Parathyroid adenoma (tissue), 2 donors: ENCODE measurements around the gene CACNA1C.

Experiments
- H2AFZ ChIP-seq: fragments of 300-600 bp; sonication (generic); one replicate; pipeline ENCODE4 v1.7.0; 2017; ENCODE audit warnings: antibody characterized with exemption, mild to moderate bottlenecking
- H3K27ac ChIP-seq: fragments of 300-600 bp; sonication (generic); one replicate; pipeline ENCODE4 v1.7.0; 2017
- H3K27me3 ChIP-seq: fragments of 300-600 bp; sonication (generic); one replicate; pipeline ENCODE4 v1.7.0; 2017; ENCODE audit warnings: low read length; ENCODE audit not compliant: control insufficient read depth, insufficient read depth
- H3K36me3 ChIP-seq: fragments of 300-600 bp; sonication (generic); one replicate; pipeline ENCODE4 v1.7.0; 2017; ENCODE audit warnings: low read length; ENCODE audit not compliant: control insufficient read depth, insufficient read depth
- H3K4me1 ChIP-seq: fragments of 300-600 bp; sonication (generic); one replicate; pipeline ENCODE4 v1.7.0; 2017; ENCODE audit warnings: control low read depth
- H3K4me2 ChIP-seq: fragments of 300-600 bp; sonication (generic); one replicate; pipeline ENCODE4 v1.7.0; 2017; ENCODE audit warnings: low read length
- H3K4me3 ChIP-seq: fragments of 300-600 bp; sonication (generic); one replicate; pipeline ENCODE4 v1.7.0; 2017; ENCODE audit warnings: low read depth, low read length
- H3K79me2 ChIP-seq: fragments of 300-600 bp; sonication (generic); one replicate; pipeline ENCODE4 v1.7.0; 2017; ENCODE audit warnings: control low read depth
- H3K9ac ChIP-seq: fragments of 300-600 bp; sonication (generic); one replicate; pipeline ENCODE4 v1.7.0; 2017; ENCODE audit warnings: mild to moderate bottlenecking
- H3K9me3 ChIP-seq: fragments of 300-600 bp; sonication (generic); one replicate; pipeline ENCODE4 v1.7.0; 2017; ENCODE audit warnings: low read length; ENCODE audit not compliant: control insufficient read depth
- TF ChIP-seq, protein P1 (sequence below): fragments of 300-600 bp; sonication (generic); IDR thresholded peaks from one replicate; pipeline ENCODE4 v1.7.0; 2017; ENCODE audit warnings: antibody characterized with exemption, mild to moderate bottlenecking
- donor health status: primary hyperparathyroidism.

Gene CACNA1C

DNA sequence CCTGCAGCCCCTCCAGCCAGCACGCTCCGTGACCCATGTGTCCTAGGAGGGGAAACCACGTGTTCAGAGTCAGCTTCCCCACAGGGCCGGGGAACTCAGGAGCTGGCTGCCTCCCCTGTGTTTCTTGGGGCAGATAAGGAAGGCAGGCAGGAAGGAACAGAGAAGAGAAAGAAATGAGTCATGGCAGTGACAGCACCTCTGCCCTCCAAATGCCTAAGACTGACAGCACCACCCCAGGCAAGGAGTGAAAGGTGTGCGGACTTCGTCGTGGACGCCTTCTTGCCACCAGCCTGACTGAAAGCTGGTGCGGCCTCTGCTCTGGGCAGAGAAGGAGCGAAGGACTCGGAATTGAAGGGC, 575.0 kb downstream of the CACNA1C start:
- TF ChIP-seq, protein P1, sequence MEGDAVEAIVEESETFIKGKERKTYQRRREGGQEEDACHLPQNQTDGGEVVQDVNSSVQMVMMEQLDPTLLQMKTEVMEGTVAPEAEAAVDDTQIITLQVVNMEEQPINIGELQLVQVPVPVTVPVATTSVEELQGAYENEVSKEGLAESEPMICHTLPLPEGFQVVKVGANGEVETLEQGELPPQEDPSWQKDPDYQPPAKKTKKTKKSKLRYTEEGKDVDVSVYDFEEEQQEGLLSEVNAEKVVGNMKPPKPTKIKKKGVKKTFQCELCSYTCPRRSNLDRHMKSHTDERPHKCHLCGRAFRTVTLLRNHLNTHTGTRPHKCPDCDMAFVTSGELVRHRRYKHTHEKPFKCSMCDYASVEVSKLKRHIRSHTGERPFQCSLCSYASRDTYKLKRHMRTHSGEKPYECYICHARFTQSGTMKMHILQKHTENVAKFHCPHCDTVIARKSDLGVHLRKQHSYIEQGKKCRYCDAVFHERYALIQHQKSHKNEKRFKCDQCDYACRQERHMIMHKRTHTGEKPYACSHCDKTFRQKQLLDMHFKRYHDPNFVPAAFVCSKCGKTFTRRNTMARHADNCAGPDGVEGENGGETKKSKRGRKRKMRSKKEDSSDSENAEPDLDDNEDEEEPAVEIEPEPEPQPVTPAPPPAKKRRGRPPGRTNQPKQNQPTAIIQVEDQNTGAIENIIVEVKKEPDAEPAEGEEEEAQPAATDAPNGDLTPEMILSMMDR = no peak
- Histone ChIP-seq H3K27ac (no peak overlapping the region), H3K9ac (no peak overlapping the region), H3K79me2 (no peaks in the 10 kb centered on the region), H3K36me3 (no peaks in the 10 kb centered on the region), H3K27me3 (no peaks in the 10 kb centered on the region), H3K4me3 (no peak overlapping the region), H3K4me1 (no peaks in the 10 kb centered on the region), H3K4me2 (no peak overlapping the region), H3K9me3 (no peaks in the 10 kb centered on the region), H2AFZ (no peak overlapping the region)

DNA sequence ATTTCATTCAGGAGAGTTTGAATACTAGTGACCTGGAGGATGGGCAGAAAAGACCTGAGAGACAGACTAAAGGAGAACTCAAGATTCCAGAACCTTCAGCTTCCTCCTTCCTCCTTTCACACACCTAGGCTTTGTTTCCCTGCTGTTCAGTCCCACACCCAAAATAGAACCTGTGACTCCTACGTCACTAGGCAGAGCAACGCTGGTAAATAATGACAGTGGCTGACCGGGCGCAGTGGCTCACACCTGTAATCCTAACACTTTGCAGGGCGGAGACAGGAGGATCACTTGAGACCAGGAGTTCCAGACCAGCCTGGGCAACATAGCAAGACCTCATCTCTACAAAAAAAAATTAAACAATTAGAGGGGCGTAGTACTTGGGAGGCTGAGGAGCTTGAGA, 575.6 kb downstream of the CACNA1C start:
- H3K79me2 ChIP-seq = no peaks in the 10 kb centered on the region
- no peaks in the 10 kb centered on the region for H3K9me3 ChIP-seq
- no peaks in the 10 kb centered on the region for H3K27me3 ChIP-seq
- H3K4me3 ChIP-seq = no peak overlapping the region
- no peak overlapping the region for H3K9ac ChIP-seq
- H2AFZ ChIP-seq = no peak overlapping the region
- no peaks in the 10 kb centered on the region for H3K36me3 ChIP-seq
- no peak overlapping the region for H3K4me2 ChIP-seq
- H3K4me1 ChIP-seq = no peaks in the 10 kb centered on the region
- TF ChIP-seq, protein P1 = no peak
- H3K27ac ChIP-seq = no peak overlapping the region

GRCh38 chr12:2629051-2629450, 576.3 kb downstream of the CACNA1C start:
- Histone ChIP-seq H3K79me2 (no peaks in the 10 kb centered on the region), H3K36me3 (no peaks in the 10 kb centered on the region), H3K9me3 (no peaks in the 10 kb centered on the region), H3K27me3 (no peaks in the 10 kb centered on the region), H3K4me1 (no peaks in the 10 kb centered on the region), H3K9ac (no peak overlapping the region), H3K4me2 (no peak overlapping the region), H3K4me3 (no peak overlapping the region), H3K27ac (no peak overlapping the region), H2AFZ (no peak overlapping the region)
- TF ChIP-seq, protein P1 = no peak

DNA sequence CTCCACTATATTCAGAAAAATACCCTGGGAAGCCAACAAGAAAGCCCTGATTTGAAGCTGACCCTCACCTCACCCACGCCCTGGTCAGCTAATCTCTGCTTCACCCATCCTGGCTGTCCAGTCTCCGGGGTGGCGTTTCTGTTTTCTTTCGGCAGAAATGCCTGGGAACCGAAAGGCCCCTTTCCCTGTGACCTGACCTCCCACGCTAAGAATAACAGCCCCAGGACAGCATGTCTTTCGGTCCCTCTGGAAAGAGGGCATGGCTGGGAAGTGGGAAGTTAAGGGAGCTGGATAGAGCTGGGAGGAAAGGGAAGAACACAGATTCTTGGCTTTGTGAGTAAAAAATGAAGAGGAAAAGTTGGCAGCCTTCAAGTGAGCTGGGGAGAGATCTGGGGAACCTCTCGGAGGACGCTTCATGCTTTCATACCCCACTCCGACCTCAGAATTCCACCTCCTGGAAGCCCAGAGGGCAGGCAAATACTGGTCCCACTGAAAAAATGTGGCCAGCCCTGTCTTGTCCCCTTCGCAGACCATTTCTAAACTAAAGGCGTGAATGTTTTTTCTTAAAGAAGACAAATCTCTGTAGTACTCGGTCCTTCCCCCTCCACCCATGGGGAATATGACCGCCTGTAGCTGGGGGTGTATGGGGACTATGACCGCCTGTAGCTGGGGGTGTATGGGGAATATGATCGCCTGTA, 579.0 kb downstream of the CACNA1C start:
- H3K79me2 ChIP-seq = no peaks in the 10 kb centered on the region
- TF ChIP-seq, protein P1 = no peak
- no peak overlapping the region for H3K9ac ChIP-seq
- no peaks in the 10 kb centered on the region for H3K9me3 ChIP-seq
- no peak overlapping the region for H2AFZ ChIP-seq
- H3K4me1 ChIP-seq = no peaks in the 10 kb centered on the region
- no peak overlapping the region for H3K4me3 ChIP-seq
- H3K27me3 ChIP-seq = no peaks in the 10 kb centered on the region
- no peaks in the 10 kb centered on the region for H3K36me3 ChIP-seq
- no peak overlapping the region for H3K27ac ChIP-seq
- no peak overlapping the region for H3K4me2 ChIP-seq

GRCh38 chr12:2633176-2633824, 580.5 kb downstream of the CACNA1C start:
- H3K27me3 ChIP-seq = no peaks in the 10 kb centered on the region
- no peaks in the 10 kb centered on the region for H3K79me2 ChIP-seq
- H3K4me2 ChIP-seq = no peak overlapping the region
- H3K4me1 ChIP-seq = no peaks in the 10 kb centered on the region
- no peak overlapping the region for H3K4me3 ChIP-seq
- H3K9ac ChIP-seq = no peak overlapping the region
- H3K9me3 ChIP-seq = no peaks in the 10 kb centered on the region
- no peak overlapping the region for H2AFZ ChIP-seq
- no peaks in the 10 kb centered on the region for H3K36me3 ChIP-seq
- TF ChIP-seq, protein P1 = no peak
- H3K27ac ChIP-seq = no peak overlapping the region
